K562 (cell line): ENCODE measurements around the gene TAF1B. TPM values are rescaled to one million over a fixed set of nuclear protein-coding genes. Genes with fewer than 3 reads are reported as not detected.

ENCODE experiments used
- ATAC-seq: fragments of 200-7000 bp; cut with Tn5 transposase; 3 replicates; pipeline ENCODE4 v1.9.1; 2020; ENCODE audit warnings: moderate library complexity
- BruUV-seq: library from RNA; stranded (reverse); fragments of 400-500 nt; replicated peaks from 2 replicates; lab custom pipeline; 2021; lab: Mats Ljungman, UMichigan
- CTCF ChIA-PET: fragments of 300-600 bp; formaldehyde crosslinking; extraction: SDS; loops from one replicate; lab custom pipeline; 2021; ENCODE audit warnings: low intra/inter-chr PET ratio; lab: Yijun Ruan, JAX
- POLR2A ChIA-PET: fragments of 300-600, 350-650 bp; sonication (Branson Sonifier 250); formaldehyde crosslinking; extraction: SDS; loops from one replicate; lab custom pipeline; 2021; ENCODE audit warnings: antibody characterized with exemption, inconsistent platforms; lab: Yijun Ruan, JAX
- DNase-seq, 4 experiments: peaks; one replicate each; pipeline versions ENCODE4 v3.0.0 to v3.0.0-alpha.2; 2011 to 2018; ENCODE audit warnings: low spot score in 3 of 4, mixed read lengths in 3 of 4; ENCODE audit errors: extremely low read depth in 1 of 4
- FAIRE-seq: peaks from 2 replicates; lab custom pipeline; 2011; peaks lifted over from hg19 to GRCh38; lab: Jason Lieb, UNC
- H2AFZ ChIP-seq: 2 replicates; pipeline ENCODE4 v1.6.0; 2011; ENCODE audit warnings: low read depth, low read length, control low read depth, inconsistent platforms
- H3K27ac ChIP-seq: fragments of 200-600 bp; 3 replicates; pipeline ENCODE4 v1.8.0; 2011; ENCODE audit warnings: low read depth, mild to moderate bottlenecking, control low read depth, inconsistent platforms, low read length, moderate library complexity, mixed read lengths; ENCODE audit errors: extremely low read depth
- H3K27me3 ChIP-seq, 2 experiments: fragments of 300-600 bp in 1 of 2; 2 replicates in 1 of 2; 3 replicates in 1 of 2; pipeline versions ENCODE4 v1.6.0 to v1.8.0; 2011; ENCODE audit warnings: inconsistent platforms in 2 of 2, low read length in 2 of 2, mild to moderate bottlenecking in 1 of 2, mixed read lengths in 1 of 2, moderate library complexity in 1 of 2; ENCODE audit not compliant: control insufficient read depth in 2 of 2, insufficient read depth in 2 of 2
- H3K36me3 ChIP-seq: fragments of 300-600 bp; 3 replicates; pipeline ENCODE4 v1.8.0; 2011; ENCODE audit warnings: mild to moderate bottlenecking, low read length, inconsistent platforms; ENCODE audit not compliant: control insufficient read depth, insufficient read depth
- H3K4me1 ChIP-seq, 2 experiments: fragments of 200-600 bp in 1 of 2; replicated peaks in 1 of 2; 2 replicates in 1 of 2; 3 replicates in 1 of 2; pipeline versions ENCODE4 v1.5.1 to v1.8.0; 2011; ENCODE audit warnings: inconsistent platforms in 2 of 2, low read length in 2 of 2, mild to moderate bottlenecking in 1 of 2, mixed read lengths in 1 of 2, moderate library complexity in 1 of 2; ENCODE audit not compliant: control insufficient read depth in 2 of 2, insufficient read depth in 2 of 2
- H3K4me2 ChIP-seq: 2 replicates; pipeline ENCODE4 v1.6.1; 2011; ENCODE audit warnings: low read length, control low read depth, inconsistent platforms, mixed read lengths; ENCODE audit not compliant: insufficient read depth
- H3K4me3 ChIP-seq: fragments of 200-600 bp; sonication (generic), shearing (Covaris generic); 2 replicates; pipeline ENCODE4 v1.5.1; 2016; ENCODE audit warnings: control low read depth, inconsistent platforms
- H3K79me2 ChIP-seq: fragments of 200-600 bp; 3 replicates; pipeline ENCODE4 v1.8.0; 2011; ENCODE audit warnings: low read length, inconsistent platforms; ENCODE audit not compliant: control insufficient read depth, insufficient read depth
- H3K9ac ChIP-seq, 2 experiments: 2 replicates each; pipeline versions ENCODE4 v1.6.0 to v1.6.1; 2011; ENCODE audit warnings: low read depth in 2 of 2, low read length in 2 of 2, control low read depth in 1 of 2, inconsistent platforms in 1 of 2, mild to moderate bottlenecking in 1 of 2, mixed read lengths in 1 of 2; ENCODE audit not compliant: insufficient read depth in 1 of 2
- H3K9me1 ChIP-seq: one replicate; pipeline ENCODE4 v1.6.0; 2011; ENCODE audit warnings: inconsistent platforms, mild to moderate bottlenecking, low read length, moderate library complexity; ENCODE audit not compliant: control insufficient read depth, insufficient read depth
- H3K9me3 ChIP-seq: replicated peaks from 2 replicates; pipeline ENCODE4 v1.5.1; 2011; ENCODE audit warnings: low read depth, low read length, inconsistent platforms; ENCODE audit not compliant: control insufficient read depth, insufficient read depth
- H4K20me1 ChIP-seq: replicated peaks from 2 replicates; pipeline ENCODE4 v1.6.1; 2011; ENCODE audit warnings: low read length, inconsistent platforms, mixed read lengths; ENCODE audit not compliant: control insufficient read depth, insufficient read depth
- CEBPG ChIP-seq, 3 experiments: fragments of 200-800 bp in 1 of 3; sonication (Bioruptor generic) in 1 of 3; sonication (generic) in 1 of 3; formaldehyde crosslinking in 1 of 3; IDR thresholded peaks in 2 of 3; conservative IDR thresholded peaks in 1 of 3; 2 replicates each; pipeline versions ENCODE4 v1.6.1 to v1.8.0; 2016 to 2022; ENCODE audit warnings: missing compliant biosample characterization in 2 of 3, missing genetic modification characterization in 2 of 3, mild to moderate bottlenecking in 1 of 3, missing genetic modification reagents in 1 of 3
- RBM15 ChIP-seq: fragments of 200-400 bp; formaldehyde crosslinking; IDR thresholded peaks from 2 replicates; pipeline ENCODE4 v1.6.1; 2018; ENCODE audit warnings: mild to moderate bottlenecking, low read length, moderate library complexity; ENCODE audit not compliant: insufficient read depth
- TRIM24 ChIP-seq, 2 experiments: fragments of 450-650 bp; IDR thresholded peaks; 2 replicates each; pipeline ENCODE4 v1.6.1; 2016
- WGBS: fragments of 100-300 bp; shearing (Covaris generic); methylation state at CpG from one replicate; pipeline ENCODE4 v1.1.6; 2016; ENCODE audit warnings: low coverage, mixed read lengths; ENCODE audit not compliant: insufficient coverage; ENCODE audit errors: missing lambda C conversion rate; 5-methylcytosine and 5-hydroxymethylcytosine counted together
- in situ Hi-C: fragments of 300-500 bp; cut with MboI; formaldehyde crosslinking; loops from 4 replicates; pipeline ENCODE4 v1.15.0; 2018; ENCODE audit warnings: inconsistent platforms, mixed read lengths
- intact Hi-C: fragments of 100-400 bp; cut with micrococcal nuclease; formaldehyde crosslinking; loops from 2 replicates; pipeline ENCODE4 v1.14.2; 2022
- polyA plus RNA-seq, 8 experiments: library from polyadenylated mRNA; depleted of rRNA in 4 of 8; stranded (reverse) in 5 of 8; unstranded in 3 of 8; fragments of >200 nt; fragmentation: Nextera tagmentation in 2 of 8; fragmentation: Illumina TruSeq in 1 of 8; extraction: Ambion mirVana in 2 of 8; extraction: Trizol in 1 of 8; gene quantifications; 2 replicates each; pipeline versions ENCODE4 v1.2.1 to v1.2.3, GENCODE V29; 2011 to 2014; ENCODE audit warnings: inconsistent platforms in 1 of 8, missing spikeins in 1 of 8
- total RNA-seq, 7 experiments: library from RNA; depleted of rRNA in 6 of 7; stranded (reverse); fragments of >200 nt in 6 of 7; fragmentation: Illumina TruSeq in 2 of 7; extraction: Trizol in 2 of 7; gene quantifications; 2 replicates each; pipeline versions ENCODE4 v1.2.1 to v1.2.3, GENCODE V29; 2011 to 2021; ENCODE audit warnings: low replicate concordance in 1 of 7
- TF ChIP-seq, protein P1 (sequence below): fragments of 250-450 bp; sonication (Bioruptor Pico); IDR thresholded peaks from 2 replicates; pipeline ENCODE4 v1.4.0; 2020; ENCODE audit warnings: mild to moderate bottlenecking, moderate library complexity

The TAF1B gene
- total and polyA plus RNA-seq, 9 of the 15 experiments (the other 6 are each of a cell fraction or from before 2014, with no cell fraction given) = 8.8 to 25.1 (median 17.3) TPM

DNA sequence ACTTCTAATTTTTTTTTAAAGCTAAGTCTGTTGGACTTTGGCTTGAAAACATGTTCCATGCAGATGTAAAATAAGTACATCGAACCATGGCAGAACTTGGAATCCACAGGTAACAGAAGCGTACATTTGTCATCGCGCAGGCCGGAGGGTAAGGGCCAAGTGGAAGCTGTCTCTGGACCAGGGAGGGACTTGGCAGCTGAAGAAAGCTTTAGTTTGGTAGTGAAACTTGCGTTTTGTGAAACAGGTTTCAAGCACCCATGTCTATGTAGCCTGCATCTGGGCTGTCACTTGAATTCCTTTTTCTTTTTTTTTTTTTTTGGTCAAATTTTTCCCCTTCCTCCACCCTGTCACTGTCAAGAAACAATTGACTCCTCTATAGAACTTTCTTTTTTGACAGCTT lies 128.6 kb downstream of the TAF1B start:
- Histone ChIP-seq H3K4me2 (no peak overlapping the region), H3K27ac (no peak overlapping the region), H3K36me3 (peaks cover 7% of the 10 kb centered on the region; the same call in 2 of the 3 replicates), H3K9me1 (no peaks in the 10 kb centered on the region), H3K9ac (no peak overlapping the region), H4K20me1 (no peaks in the 10 kb centered on the region), H3K27me3 (no peaks in the 10 kb centered on the region), H3K79me2 (no peaks in the 10 kb centered on the region), H3K9me3 (no peaks in the 10 kb centered on the region), H3K4me1 (peaks cover 0 to 31% of the 10 kb centered on the region in 2 experiments; a peak in 4 of 5 replicates), H3K4me3 (no peak overlapping the region), H2AFZ (no peak overlapping the region)
- in situ Hi-C loops = no loop called here
- ATAC-seq (no peak), FAIRE-seq (no peak), DNase-seq (no peak)
- no TSS peak for BruUV-seq
- TF ChIP-seq RBM15 = no peak
- TF ChIP-seq CEBPG (CRISPR knock-in tag; IDR thresholded peaks at IDR 0.05) = no peak
- no peak for TF ChIP-seq CEBPG (tag; conservative IDR thresholded peaks at IDR 0.05 in 1 of 2, IDR thresholded peaks at IDR 0.05 in 1 of 2)
- TF ChIP-seq, protein P1, sequence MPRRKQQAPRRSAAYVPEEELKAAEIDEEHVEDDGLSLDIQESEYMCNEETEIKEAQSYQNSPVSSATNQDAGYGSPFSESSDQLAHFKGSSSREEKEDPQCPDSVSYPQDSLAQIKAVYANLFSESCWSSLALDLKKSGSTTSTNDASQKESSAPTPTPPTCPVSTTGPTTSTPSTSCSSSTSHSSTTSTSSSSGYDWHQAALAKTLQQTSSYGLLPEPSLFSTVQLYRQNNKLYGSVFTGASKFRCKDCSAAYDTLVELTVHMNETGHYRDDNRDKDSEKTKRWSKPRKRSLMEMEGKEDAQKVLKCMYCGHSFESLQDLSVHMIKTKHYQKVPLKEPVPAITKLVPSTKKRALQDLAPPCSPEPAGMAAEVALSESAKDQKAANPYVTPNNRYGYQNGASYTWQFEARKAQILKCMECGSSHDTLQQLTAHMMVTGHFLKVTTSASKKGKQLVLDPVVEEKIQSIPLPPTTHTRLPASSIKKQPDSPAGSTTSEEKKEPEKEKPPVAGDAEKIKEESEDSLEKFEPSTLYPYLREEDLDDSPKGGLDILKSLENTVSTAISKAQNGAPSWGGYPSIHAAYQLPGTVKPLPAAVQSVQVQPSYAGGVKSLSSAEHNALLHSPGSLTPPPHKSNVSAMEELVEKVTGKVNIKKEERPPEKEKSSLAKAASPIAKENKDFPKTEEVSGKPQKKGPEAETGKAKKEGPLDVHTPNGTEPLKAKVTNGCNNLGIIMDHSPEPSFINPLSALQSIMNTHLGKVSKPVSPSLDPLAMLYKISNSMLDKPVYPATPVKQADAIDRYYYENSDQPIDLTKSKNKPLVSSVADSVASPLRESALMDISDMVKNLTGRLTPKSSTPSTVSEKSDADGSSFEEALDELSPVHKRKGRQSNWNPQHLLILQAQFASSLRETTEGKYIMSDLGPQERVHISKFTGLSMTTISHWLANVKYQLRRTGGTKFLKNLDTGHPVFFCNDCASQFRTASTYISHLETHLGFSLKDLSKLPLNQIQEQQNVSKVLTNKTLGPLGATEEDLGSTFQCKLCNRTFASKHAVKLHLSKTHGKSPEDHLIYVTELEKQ (CRISPR knock-in tag) = no peak
- no peak for TF ChIP-seq TRIM24 (IDR thresholded peaks at IDR 0.05)
- CTCF ChIA-PET = no interaction called here
- 82% methylated on average over 6 of the region's 6 CpGs for WGBS
- intact Hi-C loops = no loop called here
- POLR2A ChIA-PET = interaction anchor here (0.5 to 1.6 kb wide), 6 partner anchors 8 to 332 kb away, joined by 3 to 8 read pairs (median 4); no protein-coding TSS in a partner anchor
